T-helper 1 cell treated with Interleukin-12 subunit alpha and Interleukin-12 subunit beta and Interleukin-4 antibody, amounts not matched to agents 30 ng/mL and 1 ng/mL, for 36 hours (primary cell): Measurements from ENCODE around the gene MRPS6. TPM values are rescaled to one million over a fixed set of nuclear protein-coding genes. Genes with fewer than 3 reads are reported as not detected.

ENCODE experiments used
- intact Hi-C: fragments of 100-400 bp; cut with micrococcal nuclease; formaldehyde crosslinking; loops from one replicate; pipeline ENCODE4 v1.15.1; 2024
- total RNA-seq: library from RNA; stranded (reverse); gene quantifications from 2 replicates; pipeline ENCODE4 v1.2.3, GENCODE V29; 2022

MRPS6 gene
- total RNA-seq, 1 donor from 2014 or later: 101 TPM

- intact Hi-C loops: loop anchor here (1.0 to 2.0 kb wide), 12 partner anchors 24 to 485 kb away; partner anchors contain the start of genes ATP5PO, MRPS6, RCAN1 and SLC5A3
Measured at GRCh38 chr21:34129901-34130715, 56.7 kb downstream of the MRPS6 start.

- intact Hi-C loops: no loop called here
Measured at GRCh38 chr21:34130716-34130985, 57.3 kb downstream of the MRPS6 start.

- intact Hi-C loops: no loop called here
Measured at GRCh38 chr21:34131586-34131985, 58.2 kb downstream of the MRPS6 start.

- intact Hi-C loops: no loop called here
Measured at GRCh38 chr21:34132202-34132601, 58.8 kb downstream of the MRPS6 start.

GRCh38 chr21:34132926-34133325, 59.5 kb downstream of the MRPS6 start:
- intact Hi-C loops: no loop called here

- intact Hi-C loops: no loop called here
Measured at GRCh38 chr21:34133392-34133791, 60.0 kb downstream of the MRPS6 start.

- intact Hi-C loops: no loop called here
Measured at GRCh38 chr21:34133802-34134201, 60.4 kb downstream of the MRPS6 start.

- intact Hi-C loops: no loop called here
Measured at GRCh38 chr21:34135330-34135729, 62.0 kb downstream of the MRPS6 start.

GRCh38 chr21:34141373-34141772, 68.0 kb downstream of the MRPS6 start:
- intact Hi-C loops: no loop called here

- intact Hi-C loops: no loop called here
Measured at GRCh38 chr21:34143685-34144182, 70.4 kb downstream of the MRPS6 start.

- intact Hi-C loops: no loop called here
Measured at GRCh38 chr21:34144224-34144623, 70.8 kb downstream of the MRPS6 start.

GRCh38 chr21:34147792-34148418, 74.5 kb downstream of the MRPS6 start:
- intact Hi-C loops: no loop called here

- intact Hi-C loops: no loop called here
Measured at GRCh38 chr21:34148419-34148804, 75.0 kb downstream of the MRPS6 start.

GRCh38 chr21:34148826-34149558, 75.6 kb downstream of the MRPS6 start:
- intact Hi-C loops: no loop called here

GRCh38 chr21:34152500-34152899, 79.1 kb downstream of the MRPS6 start:
- intact Hi-C loops: no loop called here

GRCh38 chr21:34154878-34155277, 81.5 kb downstream of the MRPS6 start:
- intact Hi-C loops: loop anchor here (1.0 to 5.0 kb wide), 3 partner anchors 26 to 240 kb away; partner anchors contain the start of gene ATP5PO

- intact Hi-C loops: loop anchor here (5.0 kb wide), 1 partner anchor 35 kb away; no protein-coding TSS in a partner anchor
Measured at GRCh38 chr21:34156957-34157356, 83.6 kb downstream of the MRPS6 start.

GRCh38 chr21:34157521-34157920, 84.1 kb downstream of the MRPS6 start:
- intact Hi-C loops: loop anchor here (5.0 kb wide), 1 partner anchor 35 kb away; no protein-coding TSS in a partner anchor

GRCh38 chr21:34158866-34159835, 85.8 kb downstream of the MRPS6 start:
- intact Hi-C loops: loop anchor here (5.0 kb wide), 1 partner anchor 33 kb away; no protein-coding TSS in a partner anchor

- intact Hi-C loops: no loop called here
Measured at GRCh38 chr21:34166468-34166867, 93.1 kb downstream of the MRPS6 start.

GRCh38 chr21:34170886-34171285, 97.5 kb downstream of the MRPS6 start:
- intact Hi-C loops: no loop called here
